ENCODE results near the gene ZCCHC10. TPM values are rescaled to one million over a fixed set of nuclear protein-coding genes. Genes with fewer than 3 reads are reported as not detected.
"Not testable (repeated sequence)": the region's sequence is repeated elsewhere in the genome, so short reads cannot be mapped to it uniquely, and the experiment has no call there.

The ZCCHC10 gene
- total RNA-seq, 4 donors from 2014 or later, result 7.0 to 29.7 (median 13.3) TPM

- Histone ChIP-seq H3K4me1 (no peaks in the 10 kb centered on the region), H3K27ac (peak overlapping the region in 1 of 4 donors; percentile 29), H3K27me3 (no peaks in the 10 kb centered on the region), H3K4me3 (no peak overlapping the region), H3K9me3 (no peaks in the 10 kb centered on the region), H3K36me3 (no peaks in the 10 kb centered on the region)
- no peak for DNase-seq
- intact Hi-C loops (cut with DNase I), result no loop called here
- 55% methylated on average over 3 of the region's 3 CpGs for WGBS, 2 donors
- TF ChIP-seq POLR2A (IDR thresholded peaks at IDR 0.05) (no peak), CTCF (IDR thresholded peaks at IDR 0.05) (no peak)
Measured at GRCh38 chr5:132979367-132979940, 46.9 kb downstream of the ZCCHC10 start.

GRCh38 chr5:132976852-132977251 lies 49.5 kb downstream of the ZCCHC10 start:
- intact Hi-C loops (cut with DNase I), result no loop called here

GRCh38 chr5:132972436-132972828 lies 53.9 kb downstream of the ZCCHC10 start:
- DNase-seq; H3K27ac ChIP-seq; H3K4me1 ChIP-seq; H3K4me3 ChIP-seq; H3K27me3 ChIP-seq; H3K9me3 ChIP-seq; H3K36me3 ChIP-seq; intact Hi-C loops (cut with DNase I): not testable (repeated sequence)
- WGBS, 2 donors, result 87 to 98% methylated on average over 5 to 7 of the region's 7 CpGs

More at GRCh38 chr5:132976852-132977251, 49.5 kb downstream of the ZCCHC10 start:
- Histone ChIP-seq H3K27ac (no peak overlapping the region), H3K27me3 (no peaks in the 10 kb centered on the region), H3K9me3 (no peaks in the 10 kb centered on the region), H3K4me3 (no peak overlapping the region), H3K36me3 (no peaks in the 10 kb centered on the region), H3K4me1 (no peaks in the 10 kb centered on the region)
- TF ChIP-seq POLR2A (IDR thresholded peaks at IDR 0.05) (no peak), CTCF (IDR thresholded peaks at IDR 0.05) (no peak)
- 89 to 92% methylated on average over 3 of the region's 3 CpGs for WGBS, 2 donors
- no peak for DNase-seq

GRCh38 chr5:132971483-132972435 lies 54.6 kb downstream of the ZCCHC10 start:
- no peak for DNase-seq
- no peak for TF ChIP-seq CTCF (IDR thresholded peaks at IDR 0.05)
- H3K27ac ChIP-seq, result no peak overlapping the region
- H3K36me3 ChIP-seq, result no peaks in the 10 kb centered on the region
- WGBS, 2 donors, result 77% methylated on average over 15 to 16 of the region's 16 CpGs
- H3K27me3 ChIP-seq, result no peaks in the 10 kb centered on the region
- intact Hi-C loops (cut with DNase I), result no loop called here
- H3K4me1 ChIP-seq, result no peaks in the 10 kb centered on the region
- H3K9me3 ChIP-seq, result no peaks in the 10 kb centered on the region
- no peak overlapping the region for H3K4me3 ChIP-seq

GRCh38 chr5:132965120-132965519 lies 61.2 kb downstream of the ZCCHC10 start:
- no peaks in the 10 kb centered on the region for H3K9me3 ChIP-seq
- intact Hi-C loops (cut with DNase I), result loop anchor here (10.0 kb wide), 1 partner anchor 90 kb away; the partner anchor contains the start of gene HSPA4
- H3K27ac ChIP-seq, result no peak overlapping the region
- no peaks in the 10 kb centered on the region for H3K27me3 ChIP-seq
- TF ChIP-seq CTCF (IDR thresholded peaks at IDR 0.05) (no peak), POLR2A (IDR thresholded peaks at IDR 0.05) (no peak)
- H3K36me3 ChIP-seq, result no peaks in the 10 kb centered on the region
- no peak for DNase-seq
- no peak overlapping the region for H3K4me3 ChIP-seq
- WGBS, 2 donors, result 85 to 96% methylated on average over 4 of the region's 4 CpGs
- peaks cover 7 to 25% (median 14%) of the 10 kb centered on the region in 3 donors for H3K4me1 ChIP-seq
